ENCODE measurements around the gene RDX. TPM values are rescaled to one million over a fixed set of nuclear protein-coding genes. Genes with fewer than 3 reads are reported as not detected.
"Not testable (repeated sequence)": the region's sequence is repeated elsewhere in the genome, so short reads cannot be mapped to it uniquely, and the experiment has no call there.

Gene RDX
- total RNA-seq, 1 donor from 2014 or later, result 167 TPM

GRCh38 chr11:110314366-110315095 lies 18.1 kb upstream of the RDX start:
- no peak overlapping the region for H3K4me3 Mint-ChIP-seq
- peaks cover 41% of the 10 kb centered on the region for H3K4me1 Mint-ChIP-seq
- H3K27me3 Mint-ChIP-seq (ENCODE audit: low read depth), result no peaks in the 10 kb centered on the region
- no peaks in the 10 kb centered on the region for H3K36me3 Mint-ChIP-seq (ENCODE audit: low read depth)
- H3K9me3 Mint-ChIP-seq, result no peaks in the 10 kb centered on the region
- no peak for TF ChIP-seq CTCF (conservative IDR thresholded peaks at IDR 0.05)
- H3K27ac Mint-ChIP-seq (ENCODE audit: unreplicated experiment), result no peak overlapping the region
- no peak for DNase-seq (ENCODE audit: low read depth, low spot score)

DNA sequence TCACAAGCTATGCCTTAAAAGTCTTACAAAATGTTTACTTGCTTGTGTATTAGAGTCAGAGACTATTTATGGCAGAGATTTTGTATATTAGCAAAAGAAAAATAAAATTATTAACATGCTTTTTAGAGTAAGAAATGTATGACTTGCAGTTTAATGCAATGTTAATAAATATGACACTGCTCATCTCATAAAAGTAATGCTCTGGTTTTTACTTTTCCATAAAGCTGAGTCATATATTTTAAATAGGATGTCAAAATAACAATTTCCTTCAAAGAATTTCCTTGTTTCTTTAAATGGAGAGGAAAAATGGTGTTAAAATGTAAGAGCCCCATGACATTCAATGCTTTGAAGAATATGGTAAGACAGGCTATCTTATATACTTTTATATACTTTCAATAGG lies 16.3 kb upstream of the RDX start:
- Mint-ChIP-seq H3K27me3 (ENCODE audit: low read depth) (no peaks in the 10 kb centered on the region), H3K4me1 (peaks cover 32% of the 10 kb centered on the region), H3K4me3 (no peak overlapping the region), H3K9me3 (no peaks in the 10 kb centered on the region), H3K36me3 (ENCODE audit: low read depth) (no peaks in the 10 kb centered on the region), H3K27ac (ENCODE audit: unreplicated experiment) (no peak overlapping the region)
- TF ChIP-seq CTCF (conservative IDR thresholded peaks at IDR 0.05), result no peak
- no peak for DNase-seq (ENCODE audit: low read depth, low spot score)

- no peak for DNase-seq (ENCODE audit: low read depth, low spot score)
- Mint-ChIP-seq H3K27me3 (ENCODE audit: low read depth) (no peaks in the 10 kb centered on the region), H3K4me3 (no peak overlapping the region), H3K9me3 (no peaks in the 10 kb centered on the region), H3K27ac (ENCODE audit: unreplicated experiment) (peak overlapping the region; percentile 97), H3K4me1 (peaks cover 25% of the 10 kb centered on the region), H3K36me3 (ENCODE audit: low read depth) (no peaks in the 10 kb centered on the region)
- TF ChIP-seq CTCF (conservative IDR thresholded peaks at IDR 0.05), result no peak
Measured at GRCh38 chr11:110311783-110312579, 15.6 kb upstream of the RDX start.

DNA sequence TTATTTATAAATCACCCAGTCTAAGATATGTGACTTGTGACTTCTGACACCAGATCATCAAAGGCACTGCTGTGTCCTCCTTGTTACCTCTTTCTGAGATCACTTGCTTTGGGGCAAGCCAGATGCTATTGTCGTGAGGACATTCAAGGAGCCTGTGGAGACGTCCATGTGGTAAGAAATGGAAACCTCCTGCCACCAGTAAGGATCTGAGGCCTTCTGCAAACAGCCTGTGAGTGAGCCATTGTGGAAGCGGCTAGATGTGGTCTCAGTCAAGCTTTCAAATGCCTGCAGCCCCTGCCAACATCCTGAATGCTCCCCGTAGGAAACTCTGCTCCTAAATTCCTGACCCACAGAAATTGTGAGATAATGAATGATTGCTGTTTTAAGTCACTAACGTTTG lies 11.7 kb upstream of the RDX start:
- no peaks in the 10 kb centered on the region for H3K9me3 Mint-ChIP-seq
- no peaks in the 10 kb centered on the region for H3K36me3 Mint-ChIP-seq (ENCODE audit: low read depth)
- no peak overlapping the region for H3K27ac Mint-ChIP-seq (ENCODE audit: unreplicated experiment)
- no peak for TF ChIP-seq CTCF (conservative IDR thresholded peaks at IDR 0.05)
- peaks cover 22% of the 10 kb centered on the region for H3K4me1 Mint-ChIP-seq
- no peaks in the 10 kb centered on the region for H3K27me3 Mint-ChIP-seq (ENCODE audit: low read depth)
- DNase-seq (ENCODE audit: low read depth, low spot score), result no peak
- no peak overlapping the region for H3K4me3 Mint-ChIP-seq

GRCh38 chr11:110306019-110306388 lies 9.6 kb upstream of the RDX start:
- H3K27me3 Mint-ChIP-seq (ENCODE audit: low read depth); H3K36me3 Mint-ChIP-seq (ENCODE audit: low read depth); DNase-seq (ENCODE audit: low read depth, low spot score); H3K4me3 Mint-ChIP-seq; H3K4me1 Mint-ChIP-seq; H3K9me3 Mint-ChIP-seq; H3K27ac Mint-ChIP-seq (ENCODE audit: unreplicated experiment): not testable (repeated sequence)
